Mesodermal cell (in vitro differentiated cells): ENCODE measurements around the gene ADAMTS2.
"Not testable (repeated sequence)": the region's sequence is repeated elsewhere in the genome, so short reads cannot be mapped to it uniquely, and the experiment has no call there.

Experiments used
- H3K27ac ChIP-seq: 2 replicates; pipeline ENCODE4 v1.7.0; 2013; ENCODE audit warnings: mild to moderate bottlenecking, low read depth, low read length, moderate library complexity; ENCODE audit not compliant: severe bottlenecking
- H3K36me3 ChIP-seq: 2 replicates; pipeline ENCODE4 v1.7.1; 2013; ENCODE audit warnings: mild to moderate bottlenecking, low read length, moderate library complexity; ENCODE audit not compliant: control insufficient read depth, insufficient read depth
- H3K4me1 ChIP-seq: one replicate; pipeline ENCODE4 v1.7.1; 2013; ENCODE audit warnings: mild to moderate bottlenecking, low read length; ENCODE audit not compliant: insufficient read depth, control insufficient read depth, poor library complexity, severe bottlenecking
- H3K4me3 ChIP-seq: 2 replicates; pipeline ENCODE4 v1.7.0; 2013; ENCODE audit warnings: low read length, control low read depth, mild to moderate bottlenecking; ENCODE audit not compliant: insufficient read depth, poor library complexity, severe bottlenecking; ENCODE audit errors: extremely low read depth
- H3K9me3 ChIP-seq: 2 replicates; pipeline ENCODE4 v1.7.1; 2013; ENCODE audit warnings: mild to moderate bottlenecking, low read length, moderate library complexity; ENCODE audit not compliant: control insufficient read depth
- WGBS, 2 experiments: methylation state at CpG; one replicate each; pipeline ENCODE4 v1.1.5; 2013; ENCODE audit warnings: missing lambda C conversion rate in 2 of 2; ENCODE audit not compliant: insufficient coverage in 2 of 2; 5-methylcytosine and 5-hydroxymethylcytosine counted together

ADAMTS2 gene

DNA sequence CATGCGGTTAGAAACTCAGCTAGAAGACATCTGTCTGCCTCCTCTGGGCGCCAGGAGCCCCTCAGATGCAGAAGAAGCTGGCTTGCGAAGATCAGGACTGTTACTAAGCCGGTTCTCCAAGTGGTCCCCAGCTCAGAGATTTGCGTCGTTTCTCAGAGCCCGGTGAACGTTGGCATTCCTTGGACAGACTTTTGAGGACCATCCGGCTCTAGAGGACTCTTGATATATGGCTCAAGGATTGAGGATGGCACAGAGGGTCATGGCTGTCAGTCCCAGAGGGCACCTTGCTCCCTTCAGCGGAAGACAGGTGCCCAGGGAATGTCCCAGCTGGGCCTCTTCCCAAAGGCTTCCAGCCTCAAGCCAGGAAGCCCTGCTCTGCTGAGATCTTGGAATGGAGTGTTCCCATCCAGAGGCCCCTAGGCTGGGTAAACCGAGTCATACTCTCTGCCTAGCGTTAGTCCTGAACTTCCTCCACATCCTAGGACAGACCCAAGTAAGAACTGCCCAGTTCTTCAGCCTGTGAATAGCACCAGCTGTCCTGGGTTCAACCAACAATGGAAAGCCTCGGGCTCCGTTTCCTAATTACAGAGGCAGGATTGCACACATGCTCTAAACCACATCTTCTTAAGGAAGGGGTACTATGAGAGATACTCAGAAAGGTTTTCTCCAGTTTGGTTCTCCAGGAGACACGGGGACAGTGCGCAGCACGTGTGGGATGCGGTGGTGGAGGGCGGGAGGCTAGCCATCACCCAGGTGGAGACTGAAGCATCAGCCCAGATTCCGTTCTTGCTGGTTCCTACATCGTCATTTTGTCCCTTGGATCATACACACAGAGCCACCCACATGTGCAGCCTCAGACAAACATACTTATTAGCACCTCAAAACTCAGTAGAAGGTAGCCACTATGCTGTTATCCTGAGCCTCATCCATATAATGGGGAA, 233.7 kb downstream of the ADAMTS2 start:
- H3K4me3 ChIP-seq: no peak overlapping the region

DNA sequence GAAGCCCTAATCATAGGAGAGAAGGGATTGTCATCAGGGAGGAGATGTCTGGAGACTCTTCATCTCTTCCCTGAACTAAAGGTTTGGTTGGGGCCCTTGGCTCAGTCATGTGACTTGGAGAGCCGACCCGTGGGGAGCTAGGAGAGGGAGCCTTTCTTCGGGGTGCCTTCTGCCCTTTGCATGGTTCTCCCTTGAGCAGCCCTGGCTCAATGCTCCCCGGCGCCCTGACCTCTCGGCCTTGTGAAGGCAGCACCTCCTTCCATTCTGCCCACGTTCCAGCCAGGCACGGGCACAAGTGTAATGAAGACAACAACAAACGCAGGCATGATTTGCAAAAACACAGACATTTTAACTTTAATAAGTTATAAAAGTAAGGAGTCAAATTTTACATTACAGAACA, 234.7 kb downstream of the ADAMTS2 start:
- no peaks in the 10 kb centered on the region for H3K4me1 ChIP-seq
- H3K36me3 ChIP-seq: no peaks in the 10 kb centered on the region

More for the DNA sequence above, 233.7 kb downstream of the ADAMTS2 start:
- no peak overlapping the region for H3K27ac ChIP-seq
- peaks cover 22% of the 10 kb centered on the region for H3K9me3 ChIP-seq
- no peaks in the 10 kb centered on the region for H3K4me1 ChIP-seq
- WGBS, 2 experiments: 78% methylated on average over 19 to 20 of the region's 21 CpGs
- no peaks in the 10 kb centered on the region for H3K36me3 ChIP-seq

DNA sequence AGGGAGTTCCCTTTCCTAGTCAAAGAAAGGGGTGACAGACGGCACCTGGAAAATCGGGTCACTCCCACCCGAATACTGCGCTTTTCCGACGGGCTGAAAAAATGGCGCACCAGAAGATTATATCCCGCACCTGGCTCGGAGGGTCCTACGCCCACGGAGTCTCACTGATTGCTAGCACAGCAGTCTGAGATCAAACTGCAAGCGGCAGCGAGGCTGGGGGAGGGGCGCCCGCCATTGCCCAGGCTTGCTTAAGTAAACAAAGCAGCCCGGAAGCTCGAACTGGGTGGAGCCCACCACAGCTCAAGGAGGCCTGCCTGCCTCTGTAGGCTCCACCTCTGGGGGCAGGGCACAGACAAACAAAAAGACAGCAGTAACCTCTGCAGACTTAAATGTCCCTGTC, 244.0 kb downstream of the ADAMTS2 start:
- not testable (repeated sequence) for H3K4me3 ChIP-seq, H3K4me1 ChIP-seq, H3K27ac ChIP-seq, H3K36me3 ChIP-seq
- WGBS, 2 experiments: 92% methylated on average over 2 to 11 of the region's 17 CpGs
- peaks cover 16% of the 10 kb centered on the region for H3K9me3 ChIP-seq

More for the DNA sequence above, 234.7 kb downstream of the ADAMTS2 start:
- Histone ChIP-seq H3K4me3 (no peak overlapping the region), H3K27ac (no peak overlapping the region), H3K9me3 (peaks cover 19% of the 10 kb centered on the region)
- WGBS, 2 experiments: 80 to 92% methylated on average over 6 to 7 of the region's 9 CpGs

DNA sequence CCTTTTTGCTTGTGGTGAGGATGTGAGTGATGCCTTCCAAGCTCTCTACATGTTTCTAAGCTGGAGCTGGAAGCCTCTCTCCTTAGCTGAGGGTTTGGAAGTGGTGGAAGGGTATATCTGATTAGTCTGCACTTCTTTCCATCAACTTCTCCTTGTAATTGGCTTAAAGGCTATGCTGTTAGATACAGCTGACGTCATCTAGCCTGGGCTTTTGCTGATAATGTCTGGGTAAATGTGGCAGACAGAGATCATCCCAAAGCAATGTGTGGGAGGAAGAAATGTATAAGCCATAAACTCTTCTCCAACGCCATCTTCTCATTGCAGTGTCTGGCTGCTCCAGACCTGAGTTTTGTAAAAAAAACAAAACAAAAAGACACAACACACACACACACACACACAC, 255.8 kb downstream of the ADAMTS2 start:
- peaks cover 51% of the 10 kb centered on the region for H3K9me3 ChIP-seq
- H3K4me1 ChIP-seq: no peaks in the 10 kb centered on the region
- no peak overlapping the region for H3K4me3 ChIP-seq
- H3K36me3 ChIP-seq: no peaks in the 10 kb centered on the region
- H3K27ac ChIP-seq: no peak overlapping the region
- WGBS, 2 experiments: 71% methylated on average over 1 of the region's 2 CpGs; no CpG with 5 or more reads in 1 of the 2 experiments

DNA sequence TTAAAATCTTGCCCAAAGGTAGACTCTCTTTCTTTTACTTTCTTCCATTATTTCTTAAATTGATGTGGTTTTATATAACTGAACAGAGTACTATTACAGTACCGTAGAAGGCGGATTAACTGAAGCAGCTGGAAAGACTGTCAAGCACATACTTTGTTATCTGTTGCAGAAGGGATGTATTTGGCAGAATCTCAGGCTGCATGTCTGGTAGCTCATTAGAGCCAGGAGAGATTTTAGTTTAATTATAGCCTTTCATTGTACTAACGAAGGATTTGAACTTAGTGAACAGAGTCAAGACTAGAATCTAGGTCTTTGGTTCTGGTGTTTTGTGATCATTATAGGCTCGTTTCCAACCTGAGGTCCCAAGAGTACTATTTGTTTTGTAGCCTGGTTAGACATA, 264.5 kb downstream of the ADAMTS2 start:
- peaks cover 13% of the 10 kb centered on the region for H3K36me3 ChIP-seq
- H3K9me3 ChIP-seq: peaks cover 77% of the 10 kb centered on the region
- H3K27ac ChIP-seq: no peak overlapping the region
- 66 to 78% methylated on average over 3 to 4 of the region's 4 CpGs for WGBS, 2 experiments
- no peaks in the 10 kb centered on the region for H3K4me1 ChIP-seq
- no peak overlapping the region for H3K4me3 ChIP-seq

DNA sequence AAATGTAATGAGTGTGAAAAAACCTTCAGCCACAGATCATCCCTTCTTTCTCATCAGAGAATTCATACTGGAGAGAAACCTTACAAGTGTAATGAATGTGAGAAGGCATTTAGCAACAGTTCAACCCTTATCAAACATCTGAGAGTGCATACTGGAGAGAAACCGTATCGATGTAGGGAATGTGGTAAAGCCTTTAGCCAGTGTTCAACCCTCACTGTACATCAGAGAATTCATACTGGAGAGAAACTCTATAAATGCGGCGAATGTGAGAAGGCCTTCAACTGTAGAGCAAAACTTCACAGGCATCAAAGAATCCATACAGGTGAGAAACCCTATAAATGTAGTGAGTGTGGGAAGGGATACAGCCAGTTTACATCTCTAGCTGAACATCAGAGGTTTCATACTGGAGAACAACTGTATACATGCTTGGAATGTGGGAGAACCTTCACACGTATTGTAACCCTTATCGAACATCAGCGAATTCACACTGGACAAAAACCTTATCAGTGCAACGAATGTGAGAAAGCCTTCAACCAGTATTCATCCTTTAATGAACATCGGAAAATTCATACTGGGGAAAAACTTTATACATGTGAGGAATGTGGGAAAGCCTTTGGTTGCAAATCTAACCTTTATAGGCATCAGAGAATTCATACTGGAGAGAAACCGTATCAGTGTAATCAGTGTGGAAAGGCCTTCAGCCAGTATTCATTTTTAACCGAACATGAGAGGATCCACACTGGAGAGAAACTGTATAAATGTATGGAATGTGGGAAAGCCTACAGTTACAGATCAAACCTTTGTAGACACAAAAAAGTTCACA, 265.9 kb downstream of the ADAMTS2 start:
- Histone ChIP-seq H3K9me3 (peaks cover 67% of the 10 kb centered on the region), H3K27ac (no peak overlapping the region), H3K36me3 (peaks cover 13% of the 10 kb centered on the region), H3K4me3 (no peak overlapping the region), H3K4me1 (no peaks in the 10 kb centered on the region)
- 99% methylated on average over 9 of the region's 11 CpGs; no CpG with 5 or more reads in 1 of the 2 experiments for WGBS, 2 experiments

DNA sequence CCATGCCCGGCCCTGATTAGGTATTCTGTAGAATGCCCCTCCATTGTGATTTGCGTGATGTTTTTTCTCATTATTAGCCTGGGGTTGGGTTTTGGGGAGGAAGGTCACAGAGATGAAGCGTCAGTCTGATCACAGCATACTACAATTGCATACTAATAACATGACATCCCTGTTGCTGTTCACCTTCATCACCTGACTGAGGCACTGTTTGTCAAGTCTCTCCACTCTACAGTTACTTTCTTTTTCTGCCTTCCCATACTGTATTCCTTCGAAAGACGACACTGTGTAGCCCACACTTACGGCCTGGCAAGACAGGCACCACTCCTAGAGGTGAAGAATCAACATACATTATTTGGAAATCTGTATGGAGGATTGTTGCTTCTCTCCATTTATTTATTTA, 279.6 kb downstream of the ADAMTS2 start:
- peaks cover 7% of the 10 kb centered on the region for H3K36me3 ChIP-seq
- no peaks in the 10 kb centered on the region for H3K4me1 ChIP-seq
- no peak overlapping the region for H3K4me3 ChIP-seq
- 60 to 83% methylated on average over 1 to 2 of the region's 6 CpGs for WGBS, 2 experiments
- H3K27ac ChIP-seq: no peak overlapping the region
- H3K9me3 ChIP-seq: peaks cover 71% of the 10 kb centered on the region

DNA sequence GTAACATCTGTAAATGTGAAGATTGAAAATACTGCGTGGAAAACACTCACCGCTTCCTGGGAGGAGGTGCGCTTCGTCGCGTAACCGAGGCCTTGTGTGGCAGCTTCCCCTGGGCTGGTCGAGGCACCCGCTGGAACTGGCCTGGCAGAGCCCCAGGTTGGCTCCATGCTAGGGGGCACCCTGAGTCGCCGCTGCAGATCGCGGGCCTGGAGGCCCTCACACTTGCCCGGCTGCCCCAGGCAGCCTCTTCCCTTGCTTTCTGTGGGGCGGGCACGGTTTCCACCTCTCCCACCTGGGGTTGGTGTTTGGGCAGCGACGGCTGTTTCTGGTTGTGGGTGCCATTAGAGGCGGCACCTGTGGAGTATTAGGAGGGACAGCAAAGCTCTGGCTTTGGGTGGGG, 284.2 kb downstream of the ADAMTS2 start:
- 96 to 97% methylated on average over 18 to 19 of the region's 19 CpGs for WGBS, 2 experiments
- no peaks in the 10 kb centered on the region for H3K4me1 ChIP-seq
- H3K9me3 ChIP-seq: peaks cover 44% of the 10 kb centered on the region
- no peak overlapping the region for H3K27ac ChIP-seq
- H3K4me3 ChIP-seq: peak overlapping the region; percentile 48
- peaks cover 5% of the 10 kb centered on the region for H3K36me3 ChIP-seq
